ENCODE data around the gene ESYT2.
"Not testable (repeated sequence)": the region's sequence is repeated elsewhere in the genome, so short reads cannot be mapped to it uniquely, and the experiment has no call there.

Gene ESYT2

GRCh38 chr7:158724658-158725505 lies 104.4 kb downstream of the ESYT2 start:
- DNase-seq (ENCODE audit: low spot score) = no peak

- no peak for DNase-seq (ENCODE audit: low spot score)
Observed at GRCh38 chr7:158723714-158724385, 105.5 kb downstream of the ESYT2 start.

- DNase-seq (ENCODE audit: low spot score) = no peak
Observed at GRCh38 chr7:158723266-158723665, 106.0 kb downstream of the ESYT2 start.

GRCh38 chr7:158722574-158723237 lies 106.6 kb downstream of the ESYT2 start:
- no peak for DNase-seq (ENCODE audit: low spot score)

GRCh38 chr7:158720112-158720511 lies 109.2 kb downstream of the ESYT2 start:
- DNase-seq (ENCODE audit: low spot score) = no peak

- no peak for DNase-seq (ENCODE audit: low spot score)
Observed at GRCh38 chr7:158716802-158717201, 112.5 kb downstream of the ESYT2 start.

GRCh38 chr7:158710651-158711102 lies 118.6 kb downstream of the ESYT2 start:
- DNase-seq (ENCODE audit: low spot score) = no peak

- no peak for DNase-seq (ENCODE audit: low spot score)
Observed at GRCh38 chr7:158707610-158708009, 121.7 kb downstream of the ESYT2 start.

GRCh38 chr7:158706710-158707590 lies 122.4 kb downstream of the ESYT2 start:
- DNase-seq (ENCODE audit: low spot score) = no peak

GRCh38 chr7:158706273-158706704 lies 123.0 kb downstream of the ESYT2 start:
- DNase-seq (ENCODE audit: low spot score) = no peak

GRCh38 chr7:158705234-158705850 lies 124.0 kb downstream of the ESYT2 start:
- DNase-seq (ENCODE audit: low spot score) = no peak

- peak; percentile 92 for DNase-seq (ENCODE audit: low spot score)
Observed at GRCh38 chr7:158704524-158705233, 124.6 kb downstream of the ESYT2 start, which contains the start of gene NCAPG2. NCAPG2 (minus strand) TSS chr7:158704804; CDS start chr7:158701899, 2,905 bp downstream.

GRCh38 chr7:158703679-158704523 lies 125.4 kb downstream of the ESYT2 start:
- DNase-seq (ENCODE audit: low spot score) = not testable (repeated sequence)

GRCh38 chr7:158702944-158703343 lies 126.4 kb downstream of the ESYT2 start:
- DNase-seq (ENCODE audit: low spot score) = no peak

- DNase-seq (ENCODE audit: low spot score) = no peak
Observed at GRCh38 chr7:158702196-158702595, 127.1 kb downstream of the ESYT2 start.

- DNase-seq (ENCODE audit: low spot score) = no peak
Observed at GRCh38 chr7:158700008-158700407, 129.3 kb downstream of the ESYT2 start.

GRCh38 chr7:158699341-158699740 lies 130.0 kb downstream of the ESYT2 start:
- no peak for DNase-seq (ENCODE audit: low spot score)

GRCh38 chr7:158698657-158699195 lies 130.6 kb downstream of the ESYT2 start:
- no peak for DNase-seq (ENCODE audit: low spot score)

- DNase-seq (ENCODE audit: low spot score) = not testable (repeated sequence)
Observed at GRCh38 chr7:158697597-158697996, 131.7 kb downstream of the ESYT2 start.
